HEK293T (cell line): ENCODE results near the gene ROS1.
"Not testable (repeated sequence)": the region's sequence is repeated elsewhere in the genome, so short reads cannot be mapped to it uniquely, and the experiment has no call there.

Experiments
- CTCF ChIA-PET: fragments of 350-600 bp; formaldehyde crosslinking; extraction: SDS; loops from one replicate; lab custom pipeline; 2021; ENCODE audit warnings: antibody characterized with exemption, inconsistent platforms; lab: Yijun Ruan, JAX
- POLR2A ChIA-PET: fragments of 350-600 bp; formaldehyde crosslinking; extraction: SDS; loops from one replicate; lab custom pipeline; 2020; ENCODE audit warnings: antibody characterized with exemption, inconsistent platforms; lab: Yijun Ruan, JAX
- DNase-seq: peaks from one replicate; pipeline ENCODE4 v3.0.0; 2012; ENCODE audit warnings: mixed read lengths; ENCODE audit errors: extremely low spot score
- ARNT ChIP-seq: fragments of 450-650 bp; IDR thresholded peaks from 2 replicates; pipeline ENCODE4 v1.6.1; 2017; ENCODE audit warnings: mild to moderate bottlenecking
- BHLHE40 ChIP-seq: fragments of 450-650 bp; IDR thresholded peaks from 2 replicates; pipeline ENCODE4 v1.6.1; 2016; ENCODE audit warnings: mild to moderate bottlenecking, moderate library complexity, borderline replicate concordance
- CTBP1 ChIP-seq: fragments of 450-650 bp; IDR thresholded peaks from 2 replicates; pipeline ENCODE4 v1.6.1; 2016; ENCODE audit warnings: borderline replicate concordance
- ELF4 ChIP-seq: fragments of 450-650 bp; IDR thresholded peaks from 2 replicates; pipeline ENCODE4 v1.6.1; 2017; ENCODE audit warnings: antibody characterized with exemption
- FOXA1 ChIP-seq: fragments of 450-650 bp; IDR thresholded peaks from 2 replicates; pipeline ENCODE4 v1.6.1; 2016; ENCODE audit warnings: mild to moderate bottlenecking
- FOXK2 ChIP-seq: fragments of 450-650 bp; IDR thresholded peaks from 2 replicates; pipeline ENCODE4 v1.6.1; 2016; ENCODE audit warnings: mild to moderate bottlenecking
- FOXM1 ChIP-seq: fragments of 450-650 bp; IDR thresholded peaks from 2 replicates; pipeline ENCODE4 v1.6.1; 2017; ENCODE audit warnings: mild to moderate bottlenecking, borderline replicate concordance
- HDGF ChIP-seq: fragments of 450-650 bp; IDR thresholded peaks from 2 replicates; pipeline ENCODE4 v1.6.1; 2017; ENCODE audit warnings: antibody characterized with exemption, borderline replicate concordance
- L3MBTL2 ChIP-seq: fragments of 450-650 bp; conservative IDR thresholded peaks from 2 replicates; pipeline ENCODE4 v1.6.1; 2016; ENCODE audit warnings: mild to moderate bottlenecking
- LEF1 ChIP-seq: fragments of 450-650 bp; IDR thresholded peaks from 2 replicates; pipeline ENCODE4 v1.6.1; 2017; ENCODE audit warnings: mild to moderate bottlenecking, borderline replicate concordance
- NFRKB ChIP-seq: fragments of 450-650 bp; IDR thresholded peaks from 2 replicates; pipeline ENCODE4 v1.6.1; 2016; ENCODE audit warnings: mild to moderate bottlenecking, moderate library complexity
- PKNOX1 ChIP-seq: fragments of 450-650 bp; IDR thresholded peaks from 2 replicates; pipeline ENCODE4 v1.6.1; 2016
- SP1 ChIP-seq: fragments of 450-650 bp; IDR thresholded peaks from 2 replicates; pipeline ENCODE4 v1.6.1; 2017
- SUZ12 ChIP-seq: fragments of 450-650 bp; IDR thresholded peaks from 2 replicates; pipeline ENCODE4 v1.6.1; 2016; ENCODE audit warnings: mild to moderate bottlenecking
- TARDBP ChIP-seq: fragments of 450-650 bp; IDR thresholded peaks from 2 replicates; pipeline ENCODE4 v1.6.1; 2016
- ZNF384 ChIP-seq: fragments of 450-650 bp; IDR thresholded peaks from 2 replicates; pipeline ENCODE4 v1.6.1; 2016

The ROS1 gene

GRCh38 chr6:117373211-117373813, 52.4 kb downstream of the ROS1 start:
- no peak for DNase-seq
- ChIA-PET POLR2A (no interaction called here), CTCF (no interaction called here)
- no peak for TF ChIP-seq CTBP1
- TF ChIP-seq SUZ12 = no peak
- TF ChIP-seq FOXK2 = no peak
- TF ChIP-seq LEF1 = no peak
- no peak for TF ChIP-seq ZNF384
- no peak for TF ChIP-seq HDGF
- no peak for TF ChIP-seq ELF4
- no peak for TF ChIP-seq ARNT
- no peak for TF ChIP-seq L3MBTL2
- TF ChIP-seq PKNOX1 = no peak
- TF ChIP-seq SP1 = no peak
- no peak for TF ChIP-seq BHLHE40
- TF ChIP-seq FOXM1 = no peak
- TF ChIP-seq TARDBP = no peak
- TF ChIP-seq FOXA1 = no peak
- TF ChIP-seq NFRKB = no peak

GRCh38 chr6:117372289-117372688, 53.5 kb downstream of the ROS1 start:
- CTCF ChIA-PET, DNase-seq, POLR2A ChIA-PET: not testable (repeated sequence)

GRCh38 chr6:117371492-117371891, 54.2 kb downstream of the ROS1 start:
- no peak for DNase-seq
- ChIA-PET CTCF (no interaction called here), POLR2A (no interaction called here)
- TF ChIP-seq L3MBTL2 = no peak
- no peak for TF ChIP-seq FOXK2
- TF ChIP-seq ZNF384 = no peak
- no peak for TF ChIP-seq BHLHE40
- TF ChIP-seq SUZ12 = no peak
- TF ChIP-seq FOXA1 = no peak
- no peak for TF ChIP-seq ARNT
- TF ChIP-seq CTBP1 = no peak
- no peak for TF ChIP-seq SP1
- no peak for TF ChIP-seq FOXM1
- no peak for TF ChIP-seq PKNOX1

- no peak for DNase-seq
- no peak for TF ChIP-seq BHLHE40
- POLR2A ChIA-PET = no interaction called here
- CTCF ChIA-PET = no interaction called here
Observed at GRCh38 chr6:117359581-117359980, 66.2 kb downstream of the ROS1 start.

- no peak for TF ChIP-seq L3MBTL2
- TF ChIP-seq ARNT = no peak
- TF ChIP-seq SUZ12 = no peak
- no peak for TF ChIP-seq NFRKB
- TF ChIP-seq BHLHE40 = no peak
- no peak for TF ChIP-seq TARDBP
- no peak for TF ChIP-seq HDGF
- TF ChIP-seq ZNF384 = no peak
- DNase-seq = no peak
- POLR2A ChIA-PET = no interaction called here
- CTCF ChIA-PET = interaction anchor here (0.6 kb wide), 1 partner anchor 902 kb away, joined by 3 read pairs; no protein-coding TSS in a partner anchor
Observed at GRCh38 chr6:117354671-117355070, 71.1 kb downstream of the ROS1 start.

- ChIA-PET POLR2A (no interaction called here), CTCF (interaction anchor here (0.6 to 1.1 kb wide), 2 partner anchors 98 to 260 kb away, joined by 4 read pairs; no protein-coding TSS in a partner anchor)
- peak; percentile 25 for DNase-seq
- TF ChIP-seq ARNT (no peak), BHLHE40 (no peak), L3MBTL2 (no peak), TARDBP (no peak), FOXM1 (no peak), ELF4 (no peak), HDGF (no peak), SP1 (no peak), LEF1 (no peak), PKNOX1 (no peak), SUZ12 (no peak), NFRKB (no peak)
Observed at GRCh38 chr6:117352466-117353081, 73.2 kb downstream of the ROS1 start.

- POLR2A ChIA-PET = no interaction called here
- DNase-seq = no peak
- TF ChIP-seq CTBP1 (no peak), L3MBTL2 (no peak), ARNT (no peak), TARDBP (no peak), ELF4 (no peak), FOXA1 (no peak), SUZ12 (no peak), FOXK2 (no peak), NFRKB (no peak), PKNOX1 (no peak), SP1 (no peak)
- CTCF ChIA-PET = interaction anchor here (1.1 kb wide), 1 partner anchor 99 kb away, joined by 4 read pairs; no protein-coding TSS in a partner anchor
Observed at GRCh38 chr6:117351521-117351920, 74.2 kb downstream of the ROS1 start.
